Activated CD8-positive, alpha-beta T cell treated with anti-CD3 and anti-CD28 coated beads for 36 hours (primary cell): ENCODE results near the gene PGM1. TPM values are rescaled to one million over a fixed set of nuclear protein-coding genes. Genes with fewer than 3 reads are reported as not detected.

Experiments
- ATAC-seq: fragments of 200-7000 bp; cut with Tn5 transposase; one replicate; pipeline ENCODE4 v1.10.0; 2021; ENCODE audit warnings: mild to moderate bottlenecking, moderate library complexity
- CTCF ChIA-PET: fragments of 350-600 bp; sonication (Branson Sonifier 250); formaldehyde crosslinking; loops from one replicate; lab custom pipeline; 2021; ENCODE audit warnings: antibody characterized with exemption; lab: Charles Lee
- POLR2A ChIA-PET: fragments of 350-600 bp; sonication (Branson Sonifier 250); formaldehyde crosslinking; loops from one replicate; lab custom pipeline; 2021; ENCODE audit warnings: antibody characterized with exemption; lab: Charles Lee
- DNase-seq: peaks from one replicate; pipeline ENCODE4 v3.0.0-alpha.2; 2020
- H3K27ac Mint-ChIP-seq: one replicate; pipeline ENCODE4 v1.8.0; 2021; ENCODE audit warnings: mild to moderate bottlenecking, mixed read lengths
- H3K27me3 Mint-ChIP-seq: one replicate; pipeline ENCODE4 v1.8.0; 2021; ENCODE audit warnings: mixed read lengths
- H3K36me3 Mint-ChIP-seq: one replicate; pipeline ENCODE4 v1.8.0; 2021; ENCODE audit warnings: low read depth, mixed read lengths
- H3K4me1 Mint-ChIP-seq: one replicate; pipeline ENCODE4 v1.8.0; 2021; ENCODE audit warnings: low read depth, mixed read lengths
- H3K4me3 Mint-ChIP-seq: one replicate; pipeline ENCODE4 v1.8.0; 2021; ENCODE audit warnings: mild to moderate bottlenecking, moderate library complexity, mixed read lengths
- H3K9me3 Mint-ChIP-seq: one replicate; pipeline ENCODE4 v1.8.0; 2021; ENCODE audit warnings: mixed read lengths
- intact Hi-C: fragments of 100-400 bp; cut with micrococcal nuclease; formaldehyde crosslinking; loops from one replicate; pipeline ENCODE4 v1.10.0; 2022
- total RNA-seq, 2 experiments: library from RNA; stranded (reverse); gene quantifications; one replicate each; pipeline ENCODE4 v1.2.3, GENCODE V29; 2021
- TF ChIP-seq, protein P1 (sequence below): fragments of 200-600 bp; IDR thresholded peaks from one replicate; pipeline ENCODE4 v1.8.0; 2022; ENCODE audit warnings: antibody characterized with exemption, mild to moderate bottlenecking

PGM1 gene
- total RNA-seq, 2 experiments from 2014 or later: 47.4 to 48.9 TPM

DNA sequence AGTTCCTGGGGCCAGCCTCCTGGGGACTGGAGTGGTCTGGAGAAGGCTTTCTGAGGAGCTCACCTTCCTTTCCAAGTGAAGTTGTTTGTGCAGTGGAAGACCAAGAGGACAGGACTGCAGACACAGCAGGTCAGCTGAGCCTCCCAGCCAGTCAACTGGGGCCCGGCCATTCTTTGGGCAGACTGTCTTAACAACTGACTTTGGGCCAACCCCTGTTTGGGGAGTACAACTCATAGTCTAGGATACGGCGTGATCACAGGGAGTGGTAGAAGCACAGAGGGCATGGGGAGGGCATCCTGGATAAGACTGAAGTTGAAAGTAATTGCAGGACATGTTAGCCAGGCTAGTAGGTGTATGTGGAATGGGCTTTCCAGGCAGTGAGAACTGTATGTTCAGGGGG lies 50.3 kb downstream of the PGM1 start:
- intact Hi-C loops: no loop called here
- Mint-ChIP-seq H3K27me3 (no peaks in the 10 kb centered on the region), H3K27ac (no peak overlapping the region), H3K4me3 (no peak overlapping the region), H3K9me3 (no peaks in the 10 kb centered on the region), H3K36me3 (peaks cover 38% of the 10 kb centered on the region), H3K4me1 (no peaks in the 10 kb centered on the region)
- POLR2A ChIA-PET: no interaction called here
- DNase-seq: no peak
- no peak for ATAC-seq
- CTCF ChIA-PET: no interaction called here
- TF ChIP-seq, protein P1, sequence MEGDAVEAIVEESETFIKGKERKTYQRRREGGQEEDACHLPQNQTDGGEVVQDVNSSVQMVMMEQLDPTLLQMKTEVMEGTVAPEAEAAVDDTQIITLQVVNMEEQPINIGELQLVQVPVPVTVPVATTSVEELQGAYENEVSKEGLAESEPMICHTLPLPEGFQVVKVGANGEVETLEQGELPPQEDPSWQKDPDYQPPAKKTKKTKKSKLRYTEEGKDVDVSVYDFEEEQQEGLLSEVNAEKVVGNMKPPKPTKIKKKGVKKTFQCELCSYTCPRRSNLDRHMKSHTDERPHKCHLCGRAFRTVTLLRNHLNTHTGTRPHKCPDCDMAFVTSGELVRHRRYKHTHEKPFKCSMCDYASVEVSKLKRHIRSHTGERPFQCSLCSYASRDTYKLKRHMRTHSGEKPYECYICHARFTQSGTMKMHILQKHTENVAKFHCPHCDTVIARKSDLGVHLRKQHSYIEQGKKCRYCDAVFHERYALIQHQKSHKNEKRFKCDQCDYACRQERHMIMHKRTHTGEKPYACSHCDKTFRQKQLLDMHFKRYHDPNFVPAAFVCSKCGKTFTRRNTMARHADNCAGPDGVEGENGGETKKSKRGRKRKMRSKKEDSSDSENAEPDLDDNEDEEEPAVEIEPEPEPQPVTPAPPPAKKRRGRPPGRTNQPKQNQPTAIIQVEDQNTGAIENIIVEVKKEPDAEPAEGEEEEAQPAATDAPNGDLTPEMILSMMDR: no peak

DNA sequence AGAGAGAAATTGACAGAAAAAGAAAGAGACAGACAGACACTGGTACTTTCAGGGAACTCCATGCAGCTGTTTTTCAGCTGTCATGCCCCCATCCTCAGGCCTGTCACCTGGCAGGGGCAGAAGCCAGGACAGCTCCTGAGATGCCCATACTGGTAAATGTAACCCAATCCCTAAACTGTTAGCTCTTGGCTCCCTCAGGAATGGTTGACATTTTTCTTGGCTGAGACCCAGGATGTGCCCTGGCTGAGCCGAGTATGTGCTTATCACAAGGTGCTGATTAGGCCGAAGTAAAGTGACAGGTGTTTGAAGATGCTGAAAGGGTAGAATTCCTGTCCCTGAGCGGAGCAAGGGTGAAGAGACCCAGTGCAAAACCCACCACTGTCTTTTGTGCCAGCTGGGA lies 50.7 kb downstream of the PGM1 start:
- ATAC-seq: no peak
- intact Hi-C loops: no loop called here
- TF ChIP-seq, protein P1: no peak
- DNase-seq: no peak
- ChIA-PET POLR2A (no interaction called here), CTCF (no interaction called here)
- Mint-ChIP-seq H3K9me3 (no peaks in the 10 kb centered on the region), H3K4me3 (no peak overlapping the region), H3K27ac (no peak overlapping the region), H3K27me3 (no peaks in the 10 kb centered on the region), H3K36me3 (peaks cover 36% of the 10 kb centered on the region), H3K4me1 (no peaks in the 10 kb centered on the region)

DNA sequence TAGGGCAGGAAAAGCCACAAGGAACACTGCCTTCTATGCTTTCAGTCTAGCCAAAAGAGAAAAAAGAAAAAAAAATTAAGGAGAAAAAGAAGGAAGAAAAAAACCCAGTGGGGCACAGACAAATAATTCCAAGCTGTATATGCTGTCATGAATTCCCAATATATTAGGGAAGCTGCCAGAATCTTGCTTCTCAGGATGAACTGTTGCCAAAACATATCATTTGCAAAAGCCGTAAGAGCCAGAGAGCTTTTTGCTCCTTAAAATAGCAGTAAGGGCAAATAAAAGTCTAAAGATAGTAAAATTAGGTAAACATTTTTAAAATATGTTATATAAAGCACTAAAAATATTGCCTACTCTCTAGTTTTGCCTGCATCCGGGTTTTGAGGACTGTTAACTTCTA lies 52.1 kb downstream of the PGM1 start:
- DNase-seq (no peak), ATAC-seq (no peak)
- TF ChIP-seq, protein P1: no peak
- CTCF ChIA-PET: no interaction called here
- Mint-ChIP-seq H3K27me3 (no peaks in the 10 kb centered on the region), H3K27ac (no peak overlapping the region), H3K4me1 (no peaks in the 10 kb centered on the region), H3K36me3 (peaks cover 27% of the 10 kb centered on the region), H3K4me3 (no peak overlapping the region), H3K9me3 (no peaks in the 10 kb centered on the region)
- POLR2A ChIA-PET: no interaction called here
- intact Hi-C loops: no loop called here

DNA sequence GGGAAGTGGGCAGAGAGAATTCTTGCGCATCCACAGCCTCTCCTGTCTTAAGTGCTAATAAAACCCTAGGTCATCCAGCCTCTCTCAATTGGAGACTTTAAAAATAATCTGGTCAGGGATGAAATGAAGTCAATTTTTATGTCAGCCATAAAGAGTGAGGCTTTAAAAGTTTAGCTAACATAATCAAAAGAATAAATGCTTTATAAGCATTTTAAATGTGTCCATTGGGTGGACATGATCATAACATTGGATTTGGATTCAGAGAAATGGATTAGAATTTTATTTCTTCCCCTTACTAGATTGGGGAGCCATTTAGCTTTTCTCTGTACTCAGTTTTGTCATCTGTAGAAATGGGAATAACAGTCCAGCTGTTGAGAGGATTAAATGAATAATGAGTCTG lies 55.5 kb downstream of the PGM1 start:
- TF ChIP-seq, protein P1: no peak
- ChIA-PET CTCF (interaction anchor here (0.8 kb wide), 1 partner anchor 489 kb away, joined by 4 read pairs; no protein-coding TSS in a partner anchor), POLR2A (no interaction called here)
- peaks cover 21% of the 10 kb centered on the region for H3K4me1 Mint-ChIP-seq
- peaks cover 35% of the 10 kb centered on the region for H3K36me3 Mint-ChIP-seq
- intact Hi-C loops: no loop called here
- no peak overlapping the region for H3K4me3 Mint-ChIP-seq
- H3K27ac Mint-ChIP-seq: no peak overlapping the region
- DNase-seq: no peak
- no peak for ATAC-seq
- H3K27me3 Mint-ChIP-seq: no peaks in the 10 kb centered on the region
- no peaks in the 10 kb centered on the region for H3K9me3 Mint-ChIP-seq

DNA sequence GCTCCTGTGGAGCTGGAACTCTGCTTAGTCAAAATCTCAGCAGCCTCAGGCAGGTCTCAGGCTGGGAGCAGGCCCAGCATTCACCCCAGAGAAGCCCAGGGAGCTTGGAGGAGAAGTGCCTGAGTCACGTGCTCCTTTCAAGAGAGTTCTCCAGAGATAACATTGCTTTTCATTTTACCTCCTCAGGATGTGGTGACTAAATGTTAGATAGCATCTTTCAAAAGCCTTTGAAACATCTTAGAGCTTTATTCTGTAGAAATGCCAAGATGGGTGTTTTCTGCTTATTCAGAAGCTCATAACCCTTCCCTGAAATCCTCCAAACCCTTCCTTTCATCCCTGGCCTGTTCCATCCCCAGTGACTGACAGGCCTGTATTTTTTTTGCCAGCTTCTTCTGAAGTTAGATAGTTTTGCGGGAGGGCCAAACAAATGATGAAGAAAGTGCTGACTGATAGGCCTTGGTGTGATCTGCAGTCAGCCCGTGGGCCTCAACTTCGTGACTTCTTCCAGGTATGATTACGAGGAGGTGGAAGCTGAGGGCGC lies 58.0 kb downstream of the PGM1 start:
- ATAC-seq (peak; percentile 56), DNase-seq (peak; percentile 26)
- H3K36me3 Mint-ChIP-seq: peaks cover 36% of the 10 kb centered on the region
- peaks cover 21% of the 10 kb centered on the region for H3K4me1 Mint-ChIP-seq
- H3K27me3 Mint-ChIP-seq: no peaks in the 10 kb centered on the region
- H3K9me3 Mint-ChIP-seq: no peaks in the 10 kb centered on the region
- TF ChIP-seq, protein P1: no peak
- ChIA-PET CTCF (interaction anchor here (1.1 kb wide), 1 partner anchor 486 kb away, joined by 5 read pairs; no protein-coding TSS in a partner anchor), POLR2A (no interaction called here)
- peak overlapping the region; percentile 47 for H3K27ac Mint-ChIP-seq
- intact Hi-C loops: no loop called here
- no peak overlapping the region for H3K4me3 Mint-ChIP-seq
